ENCODE results near the gene PLCXD3. TPM values are rescaled to one million over a fixed set of nuclear protein-coding genes. Genes with fewer than 3 reads are reported as not detected.

PLCXD3 gene
- total RNA-seq, 4 donors from 2014 or later: 1.3 to 10.9 (median 2.5) TPM

DNA sequence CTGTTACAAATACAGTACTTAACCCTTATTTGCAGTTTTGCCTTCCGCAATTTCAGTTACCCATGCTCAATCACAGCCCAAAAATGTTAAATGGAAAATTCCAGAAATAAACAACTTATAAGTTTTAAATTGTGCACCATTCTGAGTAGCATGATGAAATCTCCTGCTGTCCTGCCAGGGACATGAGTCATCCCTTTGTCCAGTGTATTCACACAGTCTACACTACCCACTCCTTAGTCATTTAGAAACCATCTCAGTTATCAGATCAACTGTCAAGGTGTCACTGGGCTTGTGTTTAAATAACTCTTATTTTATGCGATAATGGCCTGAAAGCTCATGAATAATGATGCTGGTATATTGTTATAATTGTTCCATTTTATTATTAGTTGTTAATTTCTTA lies 95.8 kb downstream of the PLCXD3 start:
- Histone ChIP-seq H3K4me1 (no peaks in the 10 kb centered on the region), H3K36me3 (no peaks in the 10 kb centered on the region), H3K9me3 (no peaks in the 10 kb centered on the region), H3K27ac (no peak overlapping the region), H3K27me3 (no peaks in the 10 kb centered on the region), H3K4me3 (replicated peaks in 1 of 3) (no peak overlapping the region)
- WGBS, 2 donors: 89 to 91% methylated on average over 2 of the region's 2 CpGs
- DNase-seq: peak in 1 of 2 donors; percentile 4
- intact Hi-C loops (cut with DNase I): no loop called here
- TF ChIP-seq POLR2A (IDR thresholded peaks at IDR 0.05): no peak
- TF ChIP-seq, protein P1, sequence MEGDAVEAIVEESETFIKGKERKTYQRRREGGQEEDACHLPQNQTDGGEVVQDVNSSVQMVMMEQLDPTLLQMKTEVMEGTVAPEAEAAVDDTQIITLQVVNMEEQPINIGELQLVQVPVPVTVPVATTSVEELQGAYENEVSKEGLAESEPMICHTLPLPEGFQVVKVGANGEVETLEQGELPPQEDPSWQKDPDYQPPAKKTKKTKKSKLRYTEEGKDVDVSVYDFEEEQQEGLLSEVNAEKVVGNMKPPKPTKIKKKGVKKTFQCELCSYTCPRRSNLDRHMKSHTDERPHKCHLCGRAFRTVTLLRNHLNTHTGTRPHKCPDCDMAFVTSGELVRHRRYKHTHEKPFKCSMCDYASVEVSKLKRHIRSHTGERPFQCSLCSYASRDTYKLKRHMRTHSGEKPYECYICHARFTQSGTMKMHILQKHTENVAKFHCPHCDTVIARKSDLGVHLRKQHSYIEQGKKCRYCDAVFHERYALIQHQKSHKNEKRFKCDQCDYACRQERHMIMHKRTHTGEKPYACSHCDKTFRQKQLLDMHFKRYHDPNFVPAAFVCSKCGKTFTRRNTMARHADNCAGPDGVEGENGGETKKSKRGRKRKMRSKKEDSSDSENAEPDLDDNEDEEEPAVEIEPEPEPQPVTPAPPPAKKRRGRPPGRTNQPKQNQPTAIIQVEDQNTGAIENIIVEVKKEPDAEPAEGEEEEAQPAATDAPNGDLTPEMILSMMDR (IDR thresholded peaks at IDR 0.05): no peak

DNA sequence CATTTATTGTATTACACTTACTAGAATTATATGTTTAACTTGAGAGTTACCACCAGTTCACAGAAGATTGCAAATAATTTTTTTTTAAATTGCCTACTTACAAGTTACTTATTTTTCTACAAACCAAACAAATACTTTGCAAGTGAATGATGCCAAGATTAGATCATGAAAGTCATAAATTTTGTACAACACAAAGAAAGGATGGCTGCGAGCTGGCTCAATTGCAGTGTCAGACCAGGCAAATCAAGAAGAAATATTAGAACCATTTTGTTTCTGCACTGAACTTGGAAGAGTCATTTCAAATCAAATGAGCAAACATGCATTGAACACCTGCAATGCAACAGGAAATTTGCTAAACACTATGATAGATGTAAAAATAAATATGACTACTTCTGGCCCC lies 97.3 kb downstream of the PLCXD3 start:
- no peak for TF ChIP-seq POLR2A (IDR thresholded peaks at IDR 0.05)
- TF ChIP-seq, protein P1 (IDR thresholded peaks at IDR 0.05): no peak
- WGBS, 2 donors: 80 to 87% methylated on average over 1 of the region's 1 CpG
- DNase-seq: no peak
- H3K4me1 ChIP-seq: no peaks in the 10 kb centered on the region
- H3K9me3 ChIP-seq: no peaks in the 10 kb centered on the region
- H3K27me3 ChIP-seq: no peaks in the 10 kb centered on the region
- intact Hi-C loops (cut with DNase I): no loop called here
- H3K27ac ChIP-seq: no peak overlapping the region
- no peaks in the 10 kb centered on the region for H3K36me3 ChIP-seq
- no peak overlapping the region for H3K4me3 ChIP-seq (replicated peaks in 1 of 3)

DNA sequence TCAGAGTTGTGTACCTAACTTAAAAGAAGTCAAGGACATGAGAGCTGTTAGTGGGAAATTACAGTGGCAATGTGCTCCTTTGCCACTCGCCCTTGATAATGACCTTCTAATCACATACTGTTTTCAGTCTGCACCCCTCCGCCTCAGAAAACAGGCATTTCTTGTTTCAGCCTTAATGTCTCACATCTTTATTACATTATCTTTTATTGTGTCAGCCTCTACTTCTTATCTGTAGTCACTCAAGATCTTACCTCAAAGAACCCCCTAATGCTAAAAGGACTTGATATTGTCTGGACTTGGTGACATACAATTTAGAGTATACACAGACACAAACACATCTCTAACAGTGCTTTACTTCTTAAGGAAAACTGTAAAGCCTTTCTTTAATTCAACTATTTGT lies 97.9 kb downstream of the PLCXD3 start:
- Histone ChIP-seq H3K9me3 (no peaks in the 10 kb centered on the region), H3K4me3 (replicated peaks in 1 of 3) (no peak overlapping the region), H3K4me1 (no peaks in the 10 kb centered on the region), H3K36me3 (no peaks in the 10 kb centered on the region), H3K27me3 (no peaks in the 10 kb centered on the region), H3K27ac (no peak overlapping the region)
- intact Hi-C loops (cut with DNase I): no loop called here
- WGBS, 2 donors: 85 to 86% methylated on average over 2 of the region's 2 CpGs
- DNase-seq: no peak
- TF ChIP-seq POLR2A (IDR thresholded peaks at IDR 0.05): no peak
- TF ChIP-seq, protein P1 (IDR thresholded peaks at IDR 0.05): no peak

DNA sequence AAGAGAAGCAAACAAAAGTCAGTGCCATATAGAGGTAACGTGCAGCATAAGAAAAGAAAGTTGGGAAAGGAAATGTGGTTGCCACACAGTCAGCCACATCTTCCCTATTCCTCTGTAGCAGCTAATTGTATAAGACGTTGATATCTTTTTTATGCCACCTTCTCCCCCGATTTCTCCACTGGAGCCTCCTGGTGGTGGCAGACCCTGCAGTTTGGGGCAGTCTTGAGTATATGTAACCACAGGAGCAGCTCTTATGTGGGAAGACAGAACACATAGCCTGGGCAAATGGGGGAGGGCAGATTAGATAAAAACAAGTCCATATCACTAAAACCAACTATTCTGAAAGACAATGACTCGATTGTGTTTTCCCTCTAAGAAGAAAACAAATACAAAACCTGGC lies 99.7 kb downstream of the PLCXD3 start:
- WGBS, 2 donors: 73 to 78% methylated on average over 4 of the region's 4 CpGs
- H3K4me3 ChIP-seq (replicated peaks in 1 of 3): no peak overlapping the region
- TF ChIP-seq, protein P1 (IDR thresholded peaks at IDR 0.05): no peak
- no peak for TF ChIP-seq POLR2A (IDR thresholded peaks at IDR 0.05)
- no peak overlapping the region for H3K27ac ChIP-seq
- H3K4me1 ChIP-seq: no peaks in the 10 kb centered on the region
- intact Hi-C loops (cut with DNase I): no loop called here
- H3K27me3 ChIP-seq: no peaks in the 10 kb centered on the region
- no peaks in the 10 kb centered on the region for H3K9me3 ChIP-seq
- DNase-seq: no peak
- no peaks in the 10 kb centered on the region for H3K36me3 ChIP-seq

DNA sequence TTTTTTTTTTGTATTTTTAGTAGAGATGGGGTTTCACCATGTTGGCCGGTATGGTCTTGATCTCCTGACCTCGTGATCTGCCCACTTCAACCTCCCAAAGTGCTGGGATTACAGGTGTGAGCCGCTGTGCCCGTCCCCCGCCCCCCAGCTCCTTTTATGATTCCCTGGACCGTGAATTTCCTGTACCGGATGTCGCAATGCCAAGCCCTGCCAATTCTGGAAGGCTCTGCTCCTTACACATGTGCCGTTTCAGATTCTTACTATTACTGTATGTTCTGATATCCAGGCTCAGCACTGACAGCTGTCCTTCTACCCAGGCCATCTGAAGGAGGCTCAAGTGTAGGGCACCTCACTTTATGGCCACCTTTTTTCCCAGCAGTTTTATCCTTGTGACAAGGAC lies 100.1 kb downstream of the PLCXD3 start:
- no peak for DNase-seq
- TF ChIP-seq, protein P1 (IDR thresholded peaks at IDR 0.05): no peak
- TF ChIP-seq POLR2A (IDR thresholded peaks at IDR 0.05): no peak
- 81 to 88% methylated on average over 9 of the region's 9 CpGs for WGBS, 2 donors

More for the DNA sequence above, 100.1 kb downstream of the PLCXD3 start:
- Histone ChIP-seq H3K9me3 (no peaks in the 10 kb centered on the region), H3K27ac (no peak overlapping the region), H3K4me3 (replicated peaks in 1 of 3) (no peak overlapping the region), H3K36me3 (no peaks in the 10 kb centered on the region), H3K4me1 (no peaks in the 10 kb centered on the region), H3K27me3 (no peaks in the 10 kb centered on the region)
- intact Hi-C loops (cut with DNase I): no loop called here
